K562 (cell line): ENCODE measurements around the gene ADGRB3. TPM values are rescaled to one million over a fixed set of nuclear protein-coding genes. Genes with fewer than 3 reads are reported as not detected.

ENCODE experiments used
- ATAC-seq: fragments of 200-7000 bp; cut with Tn5 transposase; 3 replicates; pipeline ENCODE4 v1.9.1; 2020; ENCODE audit warnings: moderate library complexity
- BruUV-seq: library from RNA; stranded (reverse); fragments of 400-500 nt; replicated peaks from 2 replicates; lab custom pipeline; 2021; lab: Mats Ljungman, UMichigan
- CTCF ChIA-PET: fragments of 300-600 bp; formaldehyde crosslinking; extraction: SDS; loops from one replicate; lab custom pipeline; 2021; ENCODE audit warnings: low intra/inter-chr PET ratio; lab: Yijun Ruan, JAX
- POLR2A ChIA-PET: fragments of 300-600, 350-650 bp; sonication (Branson Sonifier 250); formaldehyde crosslinking; extraction: SDS; loops from one replicate; lab custom pipeline; 2021; ENCODE audit warnings: antibody characterized with exemption, inconsistent platforms; lab: Yijun Ruan, JAX
- DNase-seq, 4 experiments: peaks; one replicate each; pipeline versions ENCODE4 v3.0.0 to v3.0.0-alpha.2; 2011 to 2018; ENCODE audit warnings: low spot score in 3 of 4, mixed read lengths in 3 of 4; ENCODE audit errors: extremely low read depth in 1 of 4
- FAIRE-seq: peaks from 2 replicates; lab custom pipeline; 2011; peaks lifted over from hg19 to GRCh38; lab: Jason Lieb, UNC
- H2AFZ ChIP-seq: 2 replicates; pipeline ENCODE4 v1.6.0; 2011; ENCODE audit warnings: low read depth, low read length, control low read depth, inconsistent platforms
- H3K27ac ChIP-seq: fragments of 200-600 bp; 3 replicates; pipeline ENCODE4 v1.8.0; 2011; ENCODE audit warnings: low read depth, mild to moderate bottlenecking, control low read depth, inconsistent platforms, low read length, moderate library complexity, mixed read lengths; ENCODE audit errors: extremely low read depth
- H3K27me3 ChIP-seq, 2 experiments: fragments of 300-600 bp in 1 of 2; 2 replicates in 1 of 2; 3 replicates in 1 of 2; pipeline versions ENCODE4 v1.6.0 to v1.8.0; 2011; ENCODE audit warnings: inconsistent platforms in 2 of 2, low read length in 2 of 2, mild to moderate bottlenecking in 1 of 2, mixed read lengths in 1 of 2, moderate library complexity in 1 of 2; ENCODE audit not compliant: control insufficient read depth in 2 of 2, insufficient read depth in 2 of 2
- H3K36me3 ChIP-seq: fragments of 300-600 bp; 3 replicates; pipeline ENCODE4 v1.8.0; 2011; ENCODE audit warnings: mild to moderate bottlenecking, low read length, inconsistent platforms; ENCODE audit not compliant: control insufficient read depth, insufficient read depth
- H3K4me1 ChIP-seq, 2 experiments: fragments of 200-600 bp in 1 of 2; replicated peaks in 1 of 2; 2 replicates in 1 of 2; 3 replicates in 1 of 2; pipeline versions ENCODE4 v1.5.1 to v1.8.0; 2011; ENCODE audit warnings: inconsistent platforms in 2 of 2, low read length in 2 of 2, mild to moderate bottlenecking in 1 of 2, mixed read lengths in 1 of 2, moderate library complexity in 1 of 2; ENCODE audit not compliant: control insufficient read depth in 2 of 2, insufficient read depth in 2 of 2
- H3K4me2 ChIP-seq: 2 replicates; pipeline ENCODE4 v1.6.1; 2011; ENCODE audit warnings: low read length, control low read depth, inconsistent platforms, mixed read lengths; ENCODE audit not compliant: insufficient read depth
- H3K4me3 ChIP-seq: fragments of 200-600 bp; sonication (generic), shearing (Covaris generic); 2 replicates; pipeline ENCODE4 v1.5.1; 2016; ENCODE audit warnings: control low read depth, inconsistent platforms
- H3K79me2 ChIP-seq: fragments of 200-600 bp; 3 replicates; pipeline ENCODE4 v1.8.0; 2011; ENCODE audit warnings: low read length, inconsistent platforms; ENCODE audit not compliant: control insufficient read depth, insufficient read depth
- H3K9ac ChIP-seq, 2 experiments: 2 replicates each; pipeline versions ENCODE4 v1.6.0 to v1.6.1; 2011; ENCODE audit warnings: low read depth in 2 of 2, low read length in 2 of 2, control low read depth in 1 of 2, inconsistent platforms in 1 of 2, mild to moderate bottlenecking in 1 of 2, mixed read lengths in 1 of 2; ENCODE audit not compliant: insufficient read depth in 1 of 2
- H3K9me1 ChIP-seq: one replicate; pipeline ENCODE4 v1.6.0; 2011; ENCODE audit warnings: inconsistent platforms, mild to moderate bottlenecking, low read length, moderate library complexity; ENCODE audit not compliant: control insufficient read depth, insufficient read depth
- H3K9me3 ChIP-seq: replicated peaks from 2 replicates; pipeline ENCODE4 v1.5.1; 2011; ENCODE audit warnings: low read depth, low read length, inconsistent platforms; ENCODE audit not compliant: control insufficient read depth, insufficient read depth
- H4K20me1 ChIP-seq: replicated peaks from 2 replicates; pipeline ENCODE4 v1.6.1; 2011; ENCODE audit warnings: low read length, inconsistent platforms, mixed read lengths; ENCODE audit not compliant: control insufficient read depth, insufficient read depth
- FIP1L1 ChIP-seq: fragments of 200-400 bp; formaldehyde crosslinking; IDR thresholded peaks from 2 replicates; pipeline ENCODE4 v1.6.1; 2018; ENCODE audit warnings: mild to moderate bottlenecking, low read depth, low read length; ENCODE audit not compliant: poor library complexity, severe bottlenecking
- FOXK1 ChIP-seq: sonication (generic); formaldehyde crosslinking; IDR thresholded peaks from 2 replicates; pipeline ENCODE4 v1.8.0; 2022; ENCODE audit warnings: missing genetic modification reagents, mild to moderate bottlenecking, borderline replicate concordance
- GATAD2B ChIP-seq: fragments of 450-650 bp; IDR thresholded peaks from 2 replicates; pipeline ENCODE4 v1.6.1; 2017; ENCODE audit warnings: mild to moderate bottlenecking, borderline replicate concordance
- HDGF ChIP-seq: fragments of 450-650 bp; IDR thresholded peaks from 2 replicates; pipeline ENCODE4 v1.6.1; 2016
- ILK ChIP-seq: fragments of 450-650 bp; IDR thresholded peaks from 2 replicates; pipeline ENCODE4 v1.6.1; 2016; ENCODE audit warnings: missing genetic modification characterization, low read depth, mild to moderate bottlenecking, missing compliant biosample characterization, moderate library complexity, borderline replicate concordance
- JUNB ChIP-seq: fragments of 450-650 bp; formaldehyde crosslinking; conservative IDR thresholded peaks from 2 replicates; pipeline ENCODE4 v1.4.0; 2020; ENCODE audit warnings: mild to moderate bottlenecking
- MCM2 ChIP-seq: fragments of 450-650 bp; IDR thresholded peaks from 2 replicates; pipeline ENCODE4 v1.6.1; 2017; ENCODE audit warnings: low read depth, mild to moderate bottlenecking
- POLR2AphosphoS5 ChIP-seq: IDR thresholded peaks from 2 replicates; pipeline ENCODE4 v1.6.1; 2011; ENCODE audit warnings: mild to moderate bottlenecking, low read depth, low read length, moderate library complexity; ENCODE audit not compliant: control insufficient read depth, insufficient read depth
- PTBP1 ChIP-seq: fragments of 200-400 bp; formaldehyde crosslinking; IDR thresholded peaks from 2 replicates; pipeline ENCODE4 v1.6.1; 2017; ENCODE audit warnings: low read depth, low read length
- RBFOX2 ChIP-seq: fragments of 200-400 bp; formaldehyde crosslinking; IDR thresholded peaks from 2 replicates; pipeline ENCODE4 v1.6.1; 2017; ENCODE audit warnings: low read depth, mild to moderate bottlenecking, low read length, moderate library complexity
- TEAD1 ChIP-seq, 2 experiments: fragments of 450-650 bp in 1 of 2; sonication (generic) in 1 of 2; formaldehyde crosslinking; IDR thresholded peaks; 2 replicates each; pipeline versions ENCODE4 v1.4.0 to v1.8.0; 2020 to 2022; ENCODE audit warnings: mild to moderate bottlenecking in 2 of 2, missing genetic modification reagents in 1 of 2
- USF1 ChIP-seq: sonication (generic); formaldehyde crosslinking; IDR thresholded peaks from 2 replicates; pipeline ENCODE4 v1.9.0; 2022; ENCODE audit warnings: mild to moderate bottlenecking, missing genetic modification reagents
- ZNF133 ChIP-seq: fragments of 250-450 bp; sonication (Bioruptor Pico); IDR thresholded peaks from 2 replicates; pipeline ENCODE4 v1.4.0; 2020; ENCODE audit warnings: mild to moderate bottlenecking
- ZNF174 ChIP-seq: fragments of 250-450 bp; sonication (Bioruptor Pico); IDR thresholded peaks from 2 replicates; pipeline ENCODE4 v1.4.0; 2020; ENCODE audit warnings: mild to moderate bottlenecking
- ZNF232 ChIP-seq: sonication (generic); formaldehyde crosslinking; IDR thresholded peaks from 2 replicates; pipeline ENCODE4 v1.8.0; 2022; ENCODE audit warnings: mild to moderate bottlenecking, missing genetic modification reagents
- ZNF830 ChIP-seq: fragments of 250-450 bp; sonication (Bioruptor Pico); IDR thresholded peaks from 2 replicates; pipeline ENCODE4 v1.5.0; 2021; ENCODE audit warnings: mild to moderate bottlenecking
- ZSCAN29 ChIP-seq: fragments of 450-650 bp; IDR thresholded peaks from 2 replicates; pipeline ENCODE4 v1.6.1; 2017
- WGBS: fragments of 100-300 bp; shearing (Covaris generic); methylation state at CpG from one replicate; pipeline ENCODE4 v1.1.6; 2016; ENCODE audit warnings: low coverage, mixed read lengths; ENCODE audit not compliant: insufficient coverage; ENCODE audit errors: missing lambda C conversion rate; 5-methylcytosine and 5-hydroxymethylcytosine counted together
- in situ Hi-C: fragments of 300-500 bp; cut with MboI; formaldehyde crosslinking; loops from 4 replicates; pipeline ENCODE4 v1.15.0; 2018; ENCODE audit warnings: inconsistent platforms, mixed read lengths
- intact Hi-C: fragments of 100-400 bp; cut with micrococcal nuclease; formaldehyde crosslinking; loops from 2 replicates; pipeline ENCODE4 v1.14.2; 2022
- polyA plus RNA-seq, 8 experiments: library from polyadenylated mRNA; depleted of rRNA in 4 of 8; stranded (reverse) in 5 of 8; unstranded in 3 of 8; fragments of >200 nt; fragmentation: Nextera tagmentation in 2 of 8; fragmentation: Illumina TruSeq in 1 of 8; extraction: Ambion mirVana in 2 of 8; extraction: Trizol in 1 of 8; gene quantifications; 2 replicates each; pipeline versions ENCODE4 v1.2.1 to v1.2.3, GENCODE V29; 2011 to 2014; ENCODE audit warnings: inconsistent platforms in 1 of 8, missing spikeins in 1 of 8
- total RNA-seq, 7 experiments: library from RNA; depleted of rRNA in 6 of 7; stranded (reverse); fragments of >200 nt in 6 of 7; fragmentation: Illumina TruSeq in 2 of 7; extraction: Trizol in 2 of 7; gene quantifications; 2 replicates each; pipeline versions ENCODE4 v1.2.1 to v1.2.3, GENCODE V29; 2011 to 2021; ENCODE audit warnings: low replicate concordance in 1 of 7

Gene ADGRB3
- total and polyA plus RNA-seq, 9 of the 15 experiments (the other 6 are each of a cell fraction or from before 2014, with no cell fraction given) = 0.90 to 7.8 (median 2.4) TPM

- intact Hi-C loops = no loop called here
- POLR2A ChIA-PET = no interaction called here
These were observed 455.1 kb downstream of the ADGRB3 start for GRCh38 chr6:69090132-69090531.

More at GRCh38 chr6:69090132-69090531, 455.1 kb downstream of the ADGRB3 start:
- FAIRE-seq (no peak), ATAC-seq (no peak)
- CTCF ChIA-PET = no interaction called here
- H3K4me3 ChIP-seq = no peak overlapping the region
- 11% methylated on average over 1 of the region's 1 CpG for WGBS
- peaks cover 0 to 5% of the 10 kb centered on the region in 2 experiments; a peak in 1 of 5 replicates for H3K27me3 ChIP-seq
- no peaks in the 10 kb centered on the region for H3K79me2 ChIP-seq
- H3K36me3 ChIP-seq = no peaks in the 10 kb centered on the region
- H3K9me3 ChIP-seq = no peaks in the 10 kb centered on the region
- no TSS peak for BruUV-seq
- H3K4me2 ChIP-seq = no peak overlapping the region
- TF ChIP-seq FOXK1 (CRISPR knock-in tag) (no peak), ZSCAN29 (no peak), POLR2AphosphoS5 (no peak), ZNF830 (CRISPR knock-in tag) (no peak), TEAD1 (CRISPR knock-in tag; IDR thresholded peaks at IDR 0.05) (no peak), PTBP1 (no peak), GATAD2B (no peak), ILK (tag) (no peak), JUNB (no peak), RBFOX2 (no peak), FIP1L1 (no peak), HDGF (no peak), ZNF133 (CRISPR knock-in tag) (no peak), ZNF174 (no peak), MCM2 (no peak), ZNF232 (CRISPR knock-in tag) (no peak), USF1 (no peak)
- TF ChIP-seq, all 486 proteins: peak for 0
- in situ Hi-C loops = no loop called here
- H4K20me1 ChIP-seq = no peaks in the 10 kb centered on the region
- no peak overlapping the region for H3K9ac ChIP-seq
- DNase-seq = no peak
- H3K27ac ChIP-seq = no peak overlapping the region
- H3K9me1 ChIP-seq = no peaks in the 10 kb centered on the region
- H3K4me1 ChIP-seq = no peaks in the 10 kb centered on the region
- no peak overlapping the region for H2AFZ ChIP-seq
